K562 (cell line): Measurements from ENCODE around the gene ADAM21. TPM values are rescaled to one million over a fixed set of nuclear protein-coding genes. Genes with fewer than 3 reads are reported as not detected.

Experiments used
- ATAC-seq: fragments of 200-7000 bp; cut with Tn5 transposase; 3 replicates; pipeline ENCODE4 v1.9.1; 2020; ENCODE audit warnings: moderate library complexity
- BruUV-seq: library from RNA; stranded (reverse); fragments of 400-500 nt; replicated peaks from 2 replicates; lab custom pipeline; 2021; lab: Mats Ljungman, UMichigan
- CTCF ChIA-PET: fragments of 300-600 bp; formaldehyde crosslinking; extraction: SDS; loops from one replicate; lab custom pipeline; 2021; ENCODE audit warnings: low intra/inter-chr PET ratio; lab: Yijun Ruan, JAX
- POLR2A ChIA-PET: fragments of 300-600, 350-650 bp; sonication (Branson Sonifier 250); formaldehyde crosslinking; extraction: SDS; loops from one replicate; lab custom pipeline; 2021; ENCODE audit warnings: antibody characterized with exemption, inconsistent platforms; lab: Yijun Ruan, JAX
- DNase-seq, 4 experiments: peaks; one replicate each; pipeline versions ENCODE4 v3.0.0 to v3.0.0-alpha.2; 2011 to 2018; ENCODE audit warnings: low spot score in 3 of 4, mixed read lengths in 3 of 4; ENCODE audit errors: extremely low read depth in 1 of 4
- FAIRE-seq: peaks from 2 replicates; lab custom pipeline; 2011; peaks lifted over from hg19 to GRCh38; lab: Jason Lieb, UNC
- H2AFZ ChIP-seq: 2 replicates; pipeline ENCODE4 v1.6.0; 2011; ENCODE audit warnings: low read depth, low read length, control low read depth, inconsistent platforms
- H3K27ac ChIP-seq: fragments of 200-600 bp; 3 replicates; pipeline ENCODE4 v1.8.0; 2011; ENCODE audit warnings: low read depth, mild to moderate bottlenecking, control low read depth, inconsistent platforms, low read length, moderate library complexity, mixed read lengths; ENCODE audit errors: extremely low read depth
- H3K27me3 ChIP-seq, 2 experiments: fragments of 300-600 bp in 1 of 2; 2 replicates in 1 of 2; 3 replicates in 1 of 2; pipeline versions ENCODE4 v1.6.0 to v1.8.0; 2011; ENCODE audit warnings: inconsistent platforms in 2 of 2, low read length in 2 of 2, mild to moderate bottlenecking in 1 of 2, mixed read lengths in 1 of 2, moderate library complexity in 1 of 2; ENCODE audit not compliant: control insufficient read depth in 2 of 2, insufficient read depth in 2 of 2
- H3K36me3 ChIP-seq: fragments of 300-600 bp; 3 replicates; pipeline ENCODE4 v1.8.0; 2011; ENCODE audit warnings: mild to moderate bottlenecking, low read length, inconsistent platforms; ENCODE audit not compliant: control insufficient read depth, insufficient read depth
- H3K4me1 ChIP-seq, 2 experiments: fragments of 200-600 bp in 1 of 2; replicated peaks in 1 of 2; 2 replicates in 1 of 2; 3 replicates in 1 of 2; pipeline versions ENCODE4 v1.5.1 to v1.8.0; 2011; ENCODE audit warnings: inconsistent platforms in 2 of 2, low read length in 2 of 2, mild to moderate bottlenecking in 1 of 2, mixed read lengths in 1 of 2, moderate library complexity in 1 of 2; ENCODE audit not compliant: control insufficient read depth in 2 of 2, insufficient read depth in 2 of 2
- H3K4me2 ChIP-seq: 2 replicates; pipeline ENCODE4 v1.6.1; 2011; ENCODE audit warnings: low read length, control low read depth, inconsistent platforms, mixed read lengths; ENCODE audit not compliant: insufficient read depth
- H3K4me3 ChIP-seq: fragments of 200-600 bp; sonication (generic), shearing (Covaris generic); 2 replicates; pipeline ENCODE4 v1.5.1; 2016; ENCODE audit warnings: control low read depth, inconsistent platforms
- H3K79me2 ChIP-seq: fragments of 200-600 bp; 3 replicates; pipeline ENCODE4 v1.8.0; 2011; ENCODE audit warnings: low read length, inconsistent platforms; ENCODE audit not compliant: control insufficient read depth, insufficient read depth
- H3K9ac ChIP-seq, 2 experiments: 2 replicates each; pipeline versions ENCODE4 v1.6.0 to v1.6.1; 2011; ENCODE audit warnings: low read depth in 2 of 2, low read length in 2 of 2, control low read depth in 1 of 2, inconsistent platforms in 1 of 2, mild to moderate bottlenecking in 1 of 2, mixed read lengths in 1 of 2; ENCODE audit not compliant: insufficient read depth in 1 of 2
- H3K9me1 ChIP-seq: one replicate; pipeline ENCODE4 v1.6.0; 2011; ENCODE audit warnings: inconsistent platforms, mild to moderate bottlenecking, low read length, moderate library complexity; ENCODE audit not compliant: control insufficient read depth, insufficient read depth
- H3K9me3 ChIP-seq: replicated peaks from 2 replicates; pipeline ENCODE4 v1.5.1; 2011; ENCODE audit warnings: low read depth, low read length, inconsistent platforms; ENCODE audit not compliant: control insufficient read depth, insufficient read depth
- H4K20me1 ChIP-seq: replicated peaks from 2 replicates; pipeline ENCODE4 v1.6.1; 2011; ENCODE audit warnings: low read length, inconsistent platforms, mixed read lengths; ENCODE audit not compliant: control insufficient read depth, insufficient read depth
- ATF2 ChIP-seq: sonication (generic); formaldehyde crosslinking; IDR thresholded peaks from 2 replicates; pipeline ENCODE4 v1.8.1; 2022; ENCODE audit warnings: missing genetic modification reagents
- COPS2 ChIP-seq: fragments of 450-650 bp; conservative IDR thresholded peaks from 2 replicates; pipeline ENCODE4 v1.6.1; 2016; ENCODE audit warnings: mild to moderate bottlenecking, moderate library complexity
- DPF2 ChIP-seq: fragments of 450-650 bp; IDR thresholded peaks from 2 replicates; pipeline ENCODE4 v1.6.1; 2016
- E4F1 ChIP-seq: fragments of 250-450 bp; sonication (Bioruptor Pico); IDR thresholded peaks from 2 replicates; pipeline ENCODE4 v1.5.0; 2021; ENCODE audit warnings: mild to moderate bottlenecking, borderline replicate concordance
- ELF4 ChIP-seq: fragments of 450-650 bp; formaldehyde crosslinking; IDR thresholded peaks from 2 replicates; pipeline ENCODE4 v1.4.0; 2022; ENCODE audit warnings: missing genetic modification characterization
- FIP1L1 ChIP-seq: fragments of 200-400 bp; formaldehyde crosslinking; IDR thresholded peaks from 2 replicates; pipeline ENCODE4 v1.6.1; 2018; ENCODE audit warnings: mild to moderate bottlenecking, low read depth, low read length; ENCODE audit not compliant: poor library complexity, severe bottlenecking
- HNRNPH1 ChIP-seq: fragments of 200-400 bp; formaldehyde crosslinking; optimal IDR thresholded peaks from 2 replicates; pipeline ENCODE3; 2017; ENCODE audit warnings: low read depth, mild to moderate bottlenecking, low read length, moderate library complexity
- HOMEZ ChIP-seq: fragments of 250-450 bp; sonication (Bioruptor Pico); IDR thresholded peaks from 2 replicates; pipeline ENCODE4 v1.4.0; 2020; ENCODE audit warnings: mild to moderate bottlenecking, moderate library complexity
- NR2C2 ChIP-seq, 2 experiments: fragments of 200-800 bp in 1 of 2; sonication (Bioruptor generic) in 1 of 2; sonication (generic) in 1 of 2; formaldehyde crosslinking in 1 of 2; IDR thresholded peaks; 2 replicates each; pipeline versions ENCODE4 v1.6.1 to v1.8.0; 2016 to 2022; ENCODE audit warnings: mild to moderate bottlenecking in 1 of 2, missing compliant biosample characterization in 1 of 2, missing genetic modification characterization in 1 of 2, missing genetic modification reagents in 1 of 2
- SMARCE1 ChIP-seq: fragments of 450-650 bp; IDR thresholded peaks from 2 replicates; pipeline ENCODE4 v1.7.1; 2016; ENCODE audit warnings: mild to moderate bottlenecking
- SUPT5H ChIP-seq: fragments of 450-650 bp; IDR thresholded peaks from 2 replicates; pipeline ENCODE4 v1.6.1; 2016
- ZNF561 ChIP-seq: fragments of 450-650 bp; formaldehyde crosslinking; conservative IDR thresholded peaks from 2 replicates; pipeline ENCODE4 v1.4.0; 2020; ENCODE audit warnings: mild to moderate bottlenecking, moderate library complexity
- ZNF592 ChIP-seq: fragments of 450-650 bp; IDR thresholded peaks from 2 replicates; pipeline ENCODE4 v1.6.1; 2017; ENCODE audit warnings: antibody characterized with exemption, mild to moderate bottlenecking
- ZSCAN29 ChIP-seq: fragments of 450-650 bp; IDR thresholded peaks from 2 replicates; pipeline ENCODE4 v1.6.1; 2017
- WGBS: fragments of 100-300 bp; shearing (Covaris generic); methylation state at CpG from one replicate; pipeline ENCODE4 v1.1.6; 2016; ENCODE audit warnings: low coverage, mixed read lengths; ENCODE audit not compliant: insufficient coverage; ENCODE audit errors: missing lambda C conversion rate; 5-methylcytosine and 5-hydroxymethylcytosine counted together
- in situ Hi-C: fragments of 300-500 bp; cut with MboI; formaldehyde crosslinking; loops from 4 replicates; pipeline ENCODE4 v1.15.0; 2018; ENCODE audit warnings: inconsistent platforms, mixed read lengths
- intact Hi-C: fragments of 100-400 bp; cut with micrococcal nuclease; formaldehyde crosslinking; loops from 2 replicates; pipeline ENCODE4 v1.14.2; 2022
- polyA plus RNA-seq, 8 experiments: library from polyadenylated mRNA; depleted of rRNA in 4 of 8; stranded (reverse) in 5 of 8; unstranded in 3 of 8; fragments of >200 nt; fragmentation: Nextera tagmentation in 2 of 8; fragmentation: Illumina TruSeq in 1 of 8; extraction: Ambion mirVana in 2 of 8; extraction: Trizol in 1 of 8; gene quantifications; 2 replicates each; pipeline versions ENCODE4 v1.2.1 to v1.2.3, GENCODE V29; 2011 to 2014; ENCODE audit warnings: inconsistent platforms in 1 of 8, missing spikeins in 1 of 8
- total RNA-seq, 7 experiments: library from RNA; depleted of rRNA in 6 of 7; stranded (reverse); fragments of >200 nt in 6 of 7; fragmentation: Illumina TruSeq in 2 of 7; extraction: Trizol in 2 of 7; gene quantifications; 2 replicates each; pipeline versions ENCODE4 v1.2.1 to v1.2.3, GENCODE V29; 2011 to 2021; ENCODE audit warnings: low replicate concordance in 1 of 7

ADAM21 gene
- total and polyA plus RNA-seq, 9 of the 15 experiments (the other 6 are each of a cell fraction or from before 2014, with no cell fraction given): 0.03 to 0.15 (median 0.05) TPM; not detected in 4

- FAIRE-seq (no peak), DNase-seq (no peak), ATAC-seq (0 out of 3 replicates have a peak, but pooled peaks have one; percentile 23)
- Histone ChIP-seq H3K79me2 (no peaks in the 10 kb centered on the region), H3K27me3 (no peaks in the 10 kb centered on the region), H2AFZ (peak overlapping the region; percentile 89), H3K4me2 (peak overlapping the region; percentile 82), H3K27ac (no peak overlapping the region), H3K36me3 (no peaks in the 10 kb centered on the region), H3K9me1 (no peaks in the 10 kb centered on the region), H3K9ac (peak overlapping the region in 1 of 2 experiments; percentile 64; a peak in 1 of 4 replicates), H3K4me1 (no peaks in the 10 kb centered on the region), H4K20me1 (no peaks in the 10 kb centered on the region), H3K4me3 (peak overlapping the region; percentile 59), H3K9me3 (no peaks in the 10 kb centered on the region)
- CTCF ChIA-PET: no interaction called here
- in situ Hi-C loops (no loop called here), intact Hi-C loops (no loop called here)
- POLR2A ChIA-PET: no interaction called here
- TSS peak; percentile 66 for BruUV-seq
- WGBS: 4% methylated on average over 9 of the region's 9 CpGs
- TF ChIP-seq SUPT5H (no peak), NR2C2 (CRISPR knock-in tag; IDR thresholded peaks at IDR 0.05) (no peak), NR2C2 (tag; IDR thresholded peaks at IDR 0.05) (no peak), ATF2 (CRISPR knock-in tag) (no peak), ZSCAN29 (no peak), DPF2 (no peak), HNRNPH1 (no peak), E4F1 (no peak), HOMEZ (CRISPR knock-in tag) (no peak), ZNF592 (no peak), COPS2 (no peak), ZNF561 (CRISPR knock-in tag) (no peak), ELF4 (no peak), SMARCE1 (no peak), FIP1L1 (no peak)
Measured at GRCh38 chr14:70416338-70416724, 35.6 kb upstream of the ADAM21 start.
